GM12873 (cell line): ENCODE data around the gene ZXDC.

Source experiments
- CTCF ChIP-seq: IDR thresholded peaks from 2 replicates; pipeline ENCODE4 v1.5.1; 2012; ENCODE audit warnings: low read depth, mild to moderate bottlenecking, moderate library complexity, low read length, control low read depth; ENCODE audit not compliant: insufficient read depth; ENCODE audit errors: missing control alignments

ZXDC gene

GRCh38 chr3:126416943-126417342 is 58.7 kb downstream of the ZXDC start:
- TF ChIP-seq CTCF = no peak

DNA sequence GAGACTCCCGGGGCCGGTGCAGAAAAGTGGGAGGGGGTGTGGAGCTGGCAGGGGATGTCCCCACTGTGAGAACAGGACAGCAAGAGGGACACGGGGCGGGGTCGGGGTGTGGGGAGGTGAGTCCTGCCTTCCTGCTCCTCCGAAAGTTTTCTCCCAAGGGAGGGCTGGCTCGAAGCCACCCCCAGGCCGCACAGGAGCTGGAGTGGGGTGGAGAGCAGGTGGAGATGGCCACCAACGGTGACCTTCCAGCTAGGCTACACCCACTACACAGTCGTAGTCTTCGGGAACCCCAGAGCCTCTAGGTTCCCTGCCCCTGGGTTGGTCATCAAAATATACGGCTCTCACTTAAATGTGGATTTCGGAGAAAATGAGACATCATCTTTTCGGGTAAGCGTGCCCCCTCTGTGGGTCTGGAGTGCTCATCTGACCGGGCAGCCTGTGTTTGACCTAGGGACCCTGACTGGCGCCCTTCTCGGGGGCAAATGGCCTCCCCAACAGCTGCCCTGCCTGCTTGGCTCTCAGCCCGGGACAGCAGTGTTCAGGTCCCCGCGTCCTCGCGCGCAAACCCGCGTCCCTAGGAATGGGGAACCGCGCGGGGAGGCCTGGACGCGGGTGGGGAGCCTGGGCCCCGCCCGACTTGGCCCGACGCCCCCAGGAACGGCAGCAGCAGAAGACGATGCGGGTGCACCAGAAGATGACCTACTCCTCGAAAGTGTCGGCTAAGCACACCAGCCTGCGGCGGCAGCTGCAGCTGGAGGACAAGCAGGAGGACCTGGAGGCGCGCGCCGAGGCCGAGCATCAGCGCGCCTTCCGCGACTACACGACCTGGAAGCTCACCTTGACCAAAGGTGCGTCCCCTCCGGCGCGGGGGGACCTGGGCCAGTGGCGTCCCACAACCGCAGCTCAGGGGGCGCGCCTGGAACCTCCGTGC is 59.8 kb downstream of the ZXDC start:
- TF ChIP-seq CTCF = no peak

GRCh38 chr3:126414961-126415660 is 60.6 kb downstream of the ZXDC start:
- no peak for TF ChIP-seq CTCF

DNA sequence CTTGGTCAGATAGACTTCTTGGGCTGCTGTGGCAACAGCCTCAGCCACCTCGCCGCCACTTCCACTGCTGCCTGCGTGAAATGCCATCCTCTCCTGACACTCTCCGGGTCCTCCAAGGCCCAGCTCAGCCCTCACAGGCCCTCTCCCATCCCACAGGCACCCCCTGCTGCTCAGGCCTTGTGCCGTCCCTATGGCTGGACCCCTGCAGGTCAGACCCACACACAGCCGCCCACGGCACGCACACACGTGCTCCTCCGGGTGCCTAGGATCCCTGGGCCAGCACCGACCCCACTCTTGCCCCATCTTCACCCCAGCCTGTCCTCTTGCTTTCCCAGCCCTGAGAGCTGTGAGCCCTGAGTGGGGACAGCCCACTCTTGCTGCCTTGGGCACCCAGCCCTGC is 61.3 kb downstream of the ZXDC start:
- no peak for TF ChIP-seq CTCF

GRCh38 chr3:126413693-126414080 is 62.0 kb downstream of the ZXDC start:
- no peak for TF ChIP-seq CTCF

DNA sequence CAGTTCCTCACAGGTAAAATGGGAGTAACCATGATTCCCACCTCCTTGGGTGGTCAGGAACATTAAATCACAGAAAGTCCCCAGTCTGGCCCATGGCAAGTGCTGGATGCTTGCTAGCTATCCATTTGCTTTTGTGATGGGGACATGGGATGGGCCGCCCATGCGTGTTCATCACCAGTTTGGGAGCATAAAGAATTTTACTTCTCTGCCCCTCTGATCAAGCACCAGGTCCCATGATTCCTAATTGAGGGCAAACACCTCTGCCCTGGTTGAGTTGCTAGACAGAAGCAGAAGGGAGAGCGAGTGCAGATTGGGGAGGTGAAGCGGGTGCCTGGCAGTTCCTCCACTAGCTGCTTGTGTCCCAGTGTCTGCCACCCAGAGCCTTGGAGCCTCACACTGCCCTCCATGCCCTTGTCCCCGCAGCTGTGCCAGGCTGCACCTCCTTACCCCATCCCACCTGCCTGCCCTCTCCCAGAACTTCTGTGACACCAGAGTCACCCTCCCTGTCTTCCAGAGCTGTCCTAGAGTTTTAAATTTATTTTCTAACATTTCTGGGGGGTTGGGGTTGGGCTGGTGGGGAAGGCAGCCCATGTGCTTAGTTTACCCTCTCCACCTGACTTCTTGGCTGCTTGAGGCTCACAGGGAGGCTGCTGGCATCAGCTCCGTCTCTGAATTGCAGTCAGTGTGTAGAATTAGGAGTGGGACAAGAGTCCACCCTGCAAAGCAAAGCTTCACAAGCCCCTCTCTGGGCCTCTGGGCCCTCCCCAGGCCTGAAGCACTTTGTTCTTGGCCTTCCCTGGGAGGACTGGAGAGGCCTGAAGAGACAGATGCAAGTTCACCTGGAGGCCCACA is 62.6 kb downstream of the ZXDC start:
- TF ChIP-seq CTCF = no peak
